ENCODE measurements around the gene ZC3H10.

Gene ZC3H10

GRCh38 chr12:56086096-56086495 is 32.0 kb upstream of the ZC3H10 start:
- DNase-seq (ENCODE audit: low read depth, low spot score): no peak
- H3K4me3 ChIP-seq (ENCODE audit: low read depth, low read length): no peak overlapping the region
- in situ Hi-C loops (cut with HindIII; ENCODE audit: low sequenced_read_pairs): no loop called here
- TF ChIP-seq CTCF (IDR thresholded peaks at IDR 0.05; ENCODE audit: low read depth, low read length): no peak

GRCh38 chr12:56086608-56087007 is 31.5 kb upstream of the ZC3H10 start:
- no peak for DNase-seq (ENCODE audit: low read depth, low spot score)
- no peak for TF ChIP-seq CTCF (IDR thresholded peaks at IDR 0.05; ENCODE audit: low read depth, low read length)
- no peak overlapping the region for H3K4me3 ChIP-seq (ENCODE audit: low read depth, low read length)
- in situ Hi-C loops (cut with HindIII; ENCODE audit: low sequenced_read_pairs): no loop called here

- DNase-seq (ENCODE audit: low read depth, low spot score): no peak
- no peak for TF ChIP-seq CTCF (IDR thresholded peaks at IDR 0.05; ENCODE audit: low read depth, low read length)
- in situ Hi-C loops (cut with HindIII; ENCODE audit: low sequenced_read_pairs): no loop called here
- no peak overlapping the region for H3K4me3 ChIP-seq (ENCODE audit: low read depth, low read length)
Observed at GRCh38 chr12:56087220-56087619, 30.8 kb upstream of the ZC3H10 start.

GRCh38 chr12:56097738-56098137 is 20.3 kb upstream of the ZC3H10 start:
- H3K4me3 ChIP-seq (ENCODE audit: low read depth, low read length): no peak overlapping the region
- DNase-seq (ENCODE audit: low read depth, low spot score): no peak
- no peak for TF ChIP-seq CTCF (IDR thresholded peaks at IDR 0.05; ENCODE audit: low read depth, low read length)
- in situ Hi-C loops (cut with HindIII; ENCODE audit: low sequenced_read_pairs): no loop called here

- no peak for DNase-seq (ENCODE audit: low read depth, low spot score)
- TF ChIP-seq CTCF (IDR thresholded peaks at IDR 0.05; ENCODE audit: low read depth, low read length): no peak
- in situ Hi-C loops (cut with HindIII; ENCODE audit: low sequenced_read_pairs): no loop called here
- no peak overlapping the region for H3K4me3 ChIP-seq (ENCODE audit: low read depth, low read length)
Observed at GRCh38 chr12:56098592-56098991, 19.5 kb upstream of the ZC3H10 start.

GRCh38 chr12:56099787-56100186 is 18.3 kb upstream of the ZC3H10 start:
- no peak for DNase-seq (ENCODE audit: low read depth, low spot score)
- in situ Hi-C loops (cut with HindIII; ENCODE audit: low sequenced_read_pairs): no loop called here
- no peak for TF ChIP-seq CTCF (IDR thresholded peaks at IDR 0.05; ENCODE audit: low read depth, low read length)
- no peak overlapping the region for H3K4me3 ChIP-seq (ENCODE audit: low read depth, low read length)

- no peak for DNase-seq (ENCODE audit: low read depth, low spot score)
- H3K4me3 ChIP-seq (ENCODE audit: low read depth, low read length): no peak overlapping the region
- in situ Hi-C loops (cut with HindIII; ENCODE audit: low sequenced_read_pairs): no loop called here
- TF ChIP-seq CTCF (IDR thresholded peaks at IDR 0.05; ENCODE audit: low read depth, low read length): no peak
Observed at GRCh38 chr12:56101045-56101444, 17.0 kb upstream of the ZC3H10 start.

Data from astrocyte of the spinal cord (primary cell).